Measurements from ENCODE around the gene GPAM. TPM values are rescaled to one million over a fixed set of nuclear protein-coding genes. Genes with fewer than 3 reads are reported as not detected.

The GPAM gene
- total and polyA plus RNA-seq, 9 of the 15 experiments (the other 6 are each of a cell fraction or from before 2014, with no cell fraction given) = 3.5 to 7.5 (median 5.5) TPM

DNA sequence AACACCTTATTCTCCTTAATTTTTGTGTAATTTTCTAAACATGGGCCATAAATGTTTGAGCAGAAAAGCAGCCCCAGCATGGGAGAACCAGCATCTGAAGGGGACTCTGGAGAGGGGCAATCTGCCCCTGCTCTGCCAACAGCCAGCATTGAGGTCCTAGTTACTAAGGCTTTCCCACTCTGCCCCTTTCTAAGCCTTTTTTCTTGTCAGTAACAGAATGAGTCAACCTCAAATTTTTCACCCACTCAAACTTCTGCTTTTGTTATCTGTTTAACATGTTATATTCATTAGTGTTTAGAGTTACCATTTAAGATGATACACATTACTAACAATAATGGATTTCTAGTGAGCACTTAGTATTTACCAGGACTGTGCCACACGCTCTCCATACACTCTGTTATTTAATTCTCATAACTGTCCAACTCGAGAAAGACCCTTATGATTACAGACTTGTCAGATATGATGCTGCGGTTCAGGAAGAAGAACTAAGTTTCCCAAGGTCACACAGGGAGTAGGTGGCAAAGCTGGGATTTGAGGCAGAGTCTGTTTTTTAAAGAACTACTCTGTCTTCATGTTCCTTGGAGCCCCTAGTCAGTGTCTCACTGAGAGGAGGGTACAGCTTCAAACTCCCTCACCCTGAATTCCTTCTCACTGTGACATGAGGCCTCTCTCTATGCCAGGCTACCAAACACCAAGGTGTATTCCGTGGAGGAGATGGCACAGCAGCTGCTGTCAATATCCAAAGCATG is 19.9 kb upstream of the GPAM start (continued):
- no peak for TF ChIP-seq ZBTB40 (IDR thresholded peaks at IDR 0.05)
- TF ChIP-seq ZBTB40 (CRISPR knock-in tag; IDR thresholded peaks at IDR 0.05) = no peak
- TF ChIP-seq ARID4B (CRISPR knock-in tag; IDR thresholded peaks at IDR 0.05) = no peak
- TF ChIP-seq KLF1 (tag; IDR thresholded peaks at IDR 0.05) = no peak
- TF ChIP-seq RBM25 (IDR thresholded peaks at IDR 0.05; ENCODE audit: low read depth, low read length, severe bottlenecking) = no peak
- no peak for TF ChIP-seq BRD9 (IDR thresholded peaks at IDR 0.05; ENCODE audit: low read depth, partially characterized antibody)
- TF ChIP-seq ETV5 (CRISPR knock-in tag; IDR thresholded peaks at IDR 0.05; ENCODE audit: low read depth) = no peak
- TF ChIP-seq SRSF7 (optimal IDR thresholded peaks at IDR 0.05; ENCODE audit: low read depth, low read length) = no peak
- TF ChIP-seq ELK3 (CRISPR knock-in tag; IDR thresholded peaks at IDR 0.05) = no peak
- TF ChIP-seq HNRNPH1 (optimal IDR thresholded peaks at IDR 0.05; ENCODE audit: low read depth, low read length) = no peak
- no peak for TF ChIP-seq CXXC5 (CRISPR knock-in tag; IDR thresholded peaks at IDR 0.05)

Measured in K562 (cell line).